Stimulated activated CD4-positive, alpha-beta T cell treated with anti-CD3 and anti-CD28 coated beads, TNF-alpha, amount 100 ng/mL, for 48 hours (primary cell): Measurements from ENCODE around the gene HAGHL.

Source experiments
- DNase-seq, 3 donors: peaks; one replicate each; pipeline ENCODE4 v3.0.0-alpha.2; 2020; ENCODE audit warnings: low read depth in 3 of 3

Gene HAGHL

GRCh38 chr16:707062-707538 is 19.8 kb upstream of the HAGHL start:
- DNase-seq = no peak

GRCh38 chr16:708019-708418 is 18.9 kb upstream of the HAGHL start:
- DNase-seq = no peak

GRCh38 chr16:708959-709358 is 17.9 kb upstream of the HAGHL start:
- no peak for DNase-seq

GRCh38 chr16:709566-710499 is 17.1 kb upstream of the HAGHL start:
- DNase-seq = no peak

- DNase-seq = no peak
Observed at GRCh38 chr16:710500-711075, 16.3 kb upstream of the HAGHL start.

- DNase-seq = no peak
Observed at GRCh38 chr16:711084-711483, 15.8 kb upstream of the HAGHL start.

GRCh38 chr16:711548-712320 is 15.2 kb upstream of the HAGHL start:
- DNase-seq = peak; percentile 51 to 79 (median 65)

- peak; percentile 45 to 57 (median 45) for DNase-seq
Observed at GRCh38 chr16:712740-713250, 14.1 kb upstream of the HAGHL start.

GRCh38 chr16:714079-714478 is 12.8 kb upstream of the HAGHL start:
- DNase-seq = no peak

- peak; percentile 79 to 96 (median 83) for DNase-seq
Observed at GRCh38 chr16:714558-715476, 12.1 kb upstream of the HAGHL start, which contains the start of gene METRN. METRN (plus strand) TSS chr16:715118; CDS start chr16:715290, 172 bp downstream.

GRCh38 chr16:715477-716199 is 11.3 kb upstream of the HAGHL start:
- DNase-seq = no peak

GRCh38 chr16:716200-716568 is 10.7 kb upstream of the HAGHL start:
- no peak for DNase-seq

GRCh38 chr16:716768-717325 is 10.1 kb upstream of the HAGHL start:
- DNase-seq = no peak

- DNase-seq = no peak
Observed at GRCh38 chr16:717450-718245, 9.3 kb upstream of the HAGHL start.

- no peak for DNase-seq
Observed at GRCh38 chr16:718389-718788, 8.5 kb upstream of the HAGHL start.

- DNase-seq = no peak
Observed at GRCh38 chr16:718922-719321, 8.0 kb upstream of the HAGHL start.

GRCh38 chr16:719815-720446 is 7.0 kb upstream of the HAGHL start:
- no peak for DNase-seq

GRCh38 chr16:720447-720989 is 6.4 kb upstream of the HAGHL start:
- peak in 2 of 3 donors; percentile 44 to 52 for DNase-seq
